Measurements from ENCODE around the gene GFM1. TPM values are rescaled to one million over a fixed set of nuclear protein-coding genes. Genes with fewer than 3 reads are reported as not detected.
A peak's percentile ranks its signal among the peaks of the same experiment; 100 is the strongest.

Gene GFM1
- total RNA-seq, 1 donor from 2014 or later = 44.5 TPM

DNA sequence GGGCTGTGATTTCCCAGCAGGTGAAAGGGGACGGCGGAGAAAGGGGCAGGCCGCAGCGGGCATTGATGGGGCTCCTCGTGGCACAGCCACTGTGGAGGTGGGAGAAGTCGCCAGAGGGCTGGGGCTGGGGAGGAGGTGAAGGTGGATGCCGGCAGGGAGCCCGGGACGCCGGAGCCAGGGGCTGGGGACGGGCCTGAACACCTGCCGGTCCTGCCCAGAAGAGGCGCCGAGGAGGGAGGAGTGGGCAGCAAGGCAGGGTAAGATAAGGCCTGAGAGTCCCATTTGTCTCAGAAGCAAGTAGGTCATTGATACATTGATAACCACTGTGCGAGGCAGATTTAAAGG is 88.5 kb downstream of the GFM1 start:
- TF ChIP-seq, protein P1, sequence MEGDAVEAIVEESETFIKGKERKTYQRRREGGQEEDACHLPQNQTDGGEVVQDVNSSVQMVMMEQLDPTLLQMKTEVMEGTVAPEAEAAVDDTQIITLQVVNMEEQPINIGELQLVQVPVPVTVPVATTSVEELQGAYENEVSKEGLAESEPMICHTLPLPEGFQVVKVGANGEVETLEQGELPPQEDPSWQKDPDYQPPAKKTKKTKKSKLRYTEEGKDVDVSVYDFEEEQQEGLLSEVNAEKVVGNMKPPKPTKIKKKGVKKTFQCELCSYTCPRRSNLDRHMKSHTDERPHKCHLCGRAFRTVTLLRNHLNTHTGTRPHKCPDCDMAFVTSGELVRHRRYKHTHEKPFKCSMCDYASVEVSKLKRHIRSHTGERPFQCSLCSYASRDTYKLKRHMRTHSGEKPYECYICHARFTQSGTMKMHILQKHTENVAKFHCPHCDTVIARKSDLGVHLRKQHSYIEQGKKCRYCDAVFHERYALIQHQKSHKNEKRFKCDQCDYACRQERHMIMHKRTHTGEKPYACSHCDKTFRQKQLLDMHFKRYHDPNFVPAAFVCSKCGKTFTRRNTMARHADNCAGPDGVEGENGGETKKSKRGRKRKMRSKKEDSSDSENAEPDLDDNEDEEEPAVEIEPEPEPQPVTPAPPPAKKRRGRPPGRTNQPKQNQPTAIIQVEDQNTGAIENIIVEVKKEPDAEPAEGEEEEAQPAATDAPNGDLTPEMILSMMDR (conservative IDR thresholded peaks at IDR 0.05) = no peak
- Mint-ChIP-seq H3K4me1 (ENCODE audit: unreplicated experiment) (peaks cover 3% of the 10 kb centered on the region), H3K27me3 (no peaks in the 10 kb centered on the region), H3K36me3 (peaks cover 16% of the 10 kb centered on the region), H3K27ac (no peak overlapping the region), H3K9me3 (no peaks in the 10 kb centered on the region), H3K4me3 (peak overlapping the region; percentile 77)
- DNase-seq (ENCODE audit: extremely low spot score, unreplicated experiment) = no peak

GRCh38 chr3:158733656-158734055 is 89.3 kb downstream of the GFM1 start:
- Mint-ChIP-seq H3K4me1 (ENCODE audit: unreplicated experiment) (no peaks in the 10 kb centered on the region), H3K27ac (no peak overlapping the region), H3K36me3 (peaks cover 16% of the 10 kb centered on the region), H3K27me3 (no peaks in the 10 kb centered on the region), H3K9me3 (no peaks in the 10 kb centered on the region), H3K4me3 (peak overlapping the region; percentile 76)
- no peak for DNase-seq (ENCODE audit: extremely low spot score, unreplicated experiment)
- TF ChIP-seq, protein P1 (conservative IDR thresholded peaks at IDR 0.05) = no peak

DNA sequence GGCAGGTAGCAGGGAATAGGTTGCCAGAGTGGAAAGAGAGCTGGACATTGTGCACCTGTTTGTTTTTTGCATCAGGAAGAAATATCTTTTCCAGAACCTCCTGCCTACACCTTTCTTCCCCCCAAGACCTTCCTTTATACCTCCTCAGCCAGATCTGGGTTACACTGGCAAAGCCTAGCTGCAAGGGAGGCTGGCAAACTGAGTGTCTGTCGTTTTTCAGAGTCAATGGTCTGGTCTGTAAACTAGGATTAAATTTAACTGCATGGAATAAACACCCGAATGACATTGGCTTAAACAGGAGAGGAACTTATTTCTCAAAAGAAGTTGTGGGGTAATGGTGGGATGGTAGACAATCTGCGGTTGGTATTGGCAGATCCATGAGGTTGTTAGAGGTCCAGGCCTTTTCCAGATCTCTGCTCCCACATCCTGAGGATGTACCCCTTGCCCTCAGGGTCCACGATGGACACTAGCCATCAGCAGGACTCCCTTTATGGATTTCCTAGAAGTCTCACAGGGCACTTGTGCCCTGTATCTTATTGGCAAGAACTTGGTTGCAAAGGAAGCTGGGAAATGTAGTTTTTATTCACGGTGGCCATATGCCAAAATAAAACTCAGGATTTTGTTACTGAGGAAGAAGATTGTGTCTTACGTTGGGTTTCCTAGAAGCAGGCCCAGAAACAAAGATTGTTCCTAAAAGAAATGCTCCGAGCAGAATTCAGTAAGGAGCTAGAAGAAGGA is 91.1 kb downstream of the GFM1 start:
- Mint-ChIP-seq H3K27ac (no peak overlapping the region), H3K4me3 (no peak overlapping the region), H3K27me3 (no peaks in the 10 kb centered on the region), H3K9me3 (no peaks in the 10 kb centered on the region), H3K4me1 (ENCODE audit: unreplicated experiment) (no peaks in the 10 kb centered on the region), H3K36me3 (peaks cover 16% of the 10 kb centered on the region)
- DNase-seq (ENCODE audit: extremely low spot score, unreplicated experiment) = no peak
- TF ChIP-seq, protein P1 (conservative IDR thresholded peaks at IDR 0.05) = no peak

GRCh38 chr3:158737410-158737809 is 93.1 kb downstream of the GFM1 start:
- Mint-ChIP-seq H3K27ac (no peak overlapping the region), H3K27me3 (no peaks in the 10 kb centered on the region), H3K4me1 (ENCODE audit: unreplicated experiment) (no peaks in the 10 kb centered on the region), H3K36me3 (peaks cover 20% of the 10 kb centered on the region), H3K9me3 (no peaks in the 10 kb centered on the region), H3K4me3 (no peak overlapping the region)
- TF ChIP-seq, protein P1 (conservative IDR thresholded peaks at IDR 0.05) = no peak
- no peak for DNase-seq (ENCODE audit: extremely low spot score, unreplicated experiment)

DNA sequence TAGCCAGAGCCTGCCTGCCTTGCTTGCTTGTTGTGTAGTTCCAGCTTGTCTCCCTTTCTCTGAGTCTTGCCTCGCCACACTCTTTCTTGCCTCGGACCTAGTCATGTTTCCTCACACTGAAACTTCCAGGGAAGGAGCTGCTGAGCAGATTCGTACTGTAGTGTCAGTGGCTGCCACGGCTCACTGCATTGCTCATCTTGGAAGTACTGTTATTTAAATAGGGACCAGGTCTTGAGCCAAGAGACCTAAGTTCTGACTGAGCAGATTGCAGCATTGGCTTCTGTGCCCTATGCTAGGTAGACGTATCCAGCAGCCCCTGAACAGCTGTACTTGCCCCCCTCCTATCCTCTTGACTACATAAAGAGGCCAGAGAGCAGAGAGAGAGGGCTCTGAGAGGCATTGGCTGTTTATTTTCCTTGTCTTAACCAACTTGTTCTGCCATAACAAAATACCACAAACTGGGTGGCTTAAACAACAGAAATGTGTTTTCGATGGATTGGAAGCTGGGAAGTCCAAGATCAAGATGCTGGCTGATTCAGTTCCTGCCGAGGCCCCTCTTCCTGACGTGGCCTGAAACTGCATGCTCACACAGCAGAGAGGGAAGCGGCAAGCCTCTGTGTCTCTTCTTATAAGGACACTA is 93.8 kb downstream of the GFM1 start:
- TF ChIP-seq, protein P1 (conservative IDR thresholded peaks at IDR 0.05) = no peak
- H3K4me1 Mint-ChIP-seq (ENCODE audit: unreplicated experiment) = no peaks in the 10 kb centered on the region
- no peak overlapping the region for H3K4me3 Mint-ChIP-seq
- no peaks in the 10 kb centered on the region for H3K9me3 Mint-ChIP-seq
- no peak overlapping the region for H3K27ac Mint-ChIP-seq
- no peaks in the 10 kb centered on the region for H3K27me3 Mint-ChIP-seq
- peaks cover 20% of the 10 kb centered on the region for H3K36me3 Mint-ChIP-seq
- no peak for DNase-seq (ENCODE audit: extremely low spot score, unreplicated experiment)
